H1 (cell line): Measurements from ENCODE around the gene BTNL8. TPM values are rescaled to one million over a fixed set of nuclear protein-coding genes. Genes with fewer than 3 reads are reported as not detected.

Experiments used
- CTCF ChIA-PET: fragments of 300-600 bp; sonication (Branson Sonifier 250); formaldehyde crosslinking; loops from one replicate; lab custom pipeline; 2021; ENCODE audit not compliant: partially characterized antibody; lab: Charles Lee
- POLR2A ChIA-PET: fragments of 300-600 bp; sonication (Branson Sonifier 250); formaldehyde crosslinking; loops from one replicate; lab custom pipeline; 2021; ENCODE audit warnings: inconsistent platforms; ENCODE audit not compliant: partially characterized antibody; lab: Charles Lee
- DNase-seq, 2 experiments: peaks; one replicate each; pipeline versions ENCODE4 v3.0.0 to v3.0.0-alpha.2; 2010 to 2022; ENCODE audit warnings: low spot score in 2 of 2, low read depth in 1 of 2, mixed read lengths in 1 of 2
- FAIRE-seq: peaks from 2 replicates; lab custom pipeline; 2011; peaks lifted over from hg19 to GRCh38; lab: Jason Lieb, UNC
- H2AFZ ChIP-seq: 2 replicates; pipeline ENCODE4 v1.8.1; 2012; ENCODE audit warnings: low read length, inconsistent platforms
- H2AK5ac ChIP-seq: 2 replicates; pipeline ENCODE4 v1.6.1; 2013; ENCODE audit warnings: low read depth, low read length
- H2BK120ac ChIP-seq: replicated peaks from 2 replicates; pipeline ENCODE3; 2013; ENCODE audit warnings: low read depth, low read length, inconsistent platforms
- H2BK12ac ChIP-seq: 2 replicates; pipeline ENCODE4 v1.6.1; 2013; ENCODE audit warnings: low read depth, low read length
- H2BK15ac ChIP-seq: 2 replicates; pipeline ENCODE4 v1.6.1; 2013; ENCODE audit warnings: low read length
- H2BK20ac ChIP-seq: 2 replicates; pipeline ENCODE4 v1.6.1; 2013; ENCODE audit warnings: low read length
- H2BK5ac ChIP-seq: 2 replicates; pipeline ENCODE4 v1.6.1; 2013; ENCODE audit warnings: low read depth, low read length
- H3K14ac ChIP-seq: 2 replicates; pipeline ENCODE4 v1.6.1; 2013; ENCODE audit warnings: inconsistent platforms; ENCODE audit not compliant: insufficient read length
- H3K18ac ChIP-seq: 2 replicates; pipeline ENCODE4 v1.6.1; 2013; ENCODE audit warnings: low read length; ENCODE audit errors: extremely low read depth
- H3K23ac ChIP-seq: 2 replicates; pipeline ENCODE4 v1.6.1; 2013; ENCODE audit warnings: inconsistent platforms; ENCODE audit not compliant: insufficient read length
- H3K23me2 ChIP-seq: 2 replicates; pipeline ENCODE4 v1.6.1; 2013; ENCODE audit warnings: low read depth, low read length
- H3K27ac ChIP-seq: 2 replicates; pipeline ENCODE4 v1.6.1; 2011; ENCODE audit warnings: low read depth, low read length, inconsistent platforms
- H3K27me3 ChIP-seq, 4 experiments: replicated peaks in 1 of 4; 1 replicate in 1 of 4; 2 replicates in 3 of 4; pipeline versions ENCODE4 v1.6.1 to v1.8.1; 2011 to 2013; ENCODE audit warnings: low read length in 3 of 4, mild to moderate bottlenecking in 3 of 4, inconsistent platforms in 2 of 4, mixed read lengths in 2 of 4, moderate library complexity in 1 of 4; ENCODE audit not compliant: control insufficient read depth in 3 of 4, insufficient read depth in 3 of 4; ENCODE audit errors: extremely low read depth in 1 of 4
- H3K36me3 ChIP-seq, 4 experiments: 2 replicates each; pipeline versions ENCODE4 v1.6.1 to v1.8.1; 2011 to 2013; ENCODE audit warnings: mild to moderate bottlenecking in 4 of 4, low read length in 3 of 4, moderate library complexity in 2 of 4, control low read depth in 1 of 4, inconsistent platforms in 1 of 4; ENCODE audit not compliant: insufficient read depth in 4 of 4, control insufficient read depth in 2 of 4
- H3K4ac ChIP-seq: replicated peaks from 2 replicates; pipeline ENCODE3; 2013; ENCODE audit warnings: low read length, low read depth, mixed read lengths, inconsistent platforms; ENCODE audit not compliant: insufficient read length
- H3K4me1 ChIP-seq, 4 experiments: replicated peaks in 1 of 4; 1 replicate in 1 of 4; 2 replicates in 3 of 4; pipeline versions ENCODE4 v1.6.1 to v1.8.1; 2011 to 2013; ENCODE audit warnings: low read length in 3 of 4, inconsistent platforms in 2 of 4, mixed read lengths in 1 of 4; ENCODE audit not compliant: insufficient read depth in 4 of 4, control insufficient read depth in 3 of 4
- H3K4me2 ChIP-seq, 2 experiments: 2 replicates each; pipeline versions ENCODE4 v1.6.1 to v1.8.1; 2011 to 2013; ENCODE audit warnings: low read depth in 2 of 2, low read length in 2 of 2, control low read depth in 1 of 2, inconsistent platforms in 1 of 2, mild to moderate bottlenecking in 1 of 2; ENCODE audit not compliant: insufficient read depth in 1 of 2
- H3K4me3 ChIP-seq, 4 experiments: fragments of 200-600, 300-600 bp in 1 of 4; sonication (generic), shearing (Covaris generic), sonication (Bioruptor Twin) in 1 of 4; 2 replicates each; pipeline versions ENCODE4 v1.5.1 to v1.8.1; 2011 to 2016; ENCODE audit warnings: low read length in 4 of 4, low read depth in 3 of 4, control low read depth in 2 of 4, inconsistent platforms in 2 of 4, mild to moderate bottlenecking in 2 of 4, mixed read lengths in 1 of 4, moderate library complexity in 1 of 4; ENCODE audit not compliant: insufficient read depth in 2 of 4; ENCODE audit errors: extremely low read depth in 1 of 4
- H3K56ac ChIP-seq: replicated peaks from 2 replicates; pipeline ENCODE3; 2013; ENCODE audit warnings: low read depth, mild to moderate bottlenecking, mixed read lengths, low read length, inconsistent platforms; ENCODE audit not compliant: insufficient read length
- H3K79me1 ChIP-seq: 2 replicates; pipeline ENCODE4 v1.6.1; 2013; ENCODE audit warnings: low read depth, low read length, control low read depth
- H3K79me2 ChIP-seq, 2 experiments: 2 replicates each; pipeline versions ENCODE4 v1.6.1 to v1.8.1; 2012 to 2013; ENCODE audit warnings: low read length in 2 of 2, mild to moderate bottlenecking in 2 of 2, inconsistent platforms in 1 of 2; ENCODE audit not compliant: insufficient read depth in 2 of 2, control insufficient read depth in 1 of 2
- H3K9ac ChIP-seq, 4 experiments: replicated peaks in 1 of 4; 1 replicate in 1 of 4; 2 replicates in 3 of 4; pipeline versions ENCODE4 v1.6.1 to v1.8.1; 2011 to 2013; ENCODE audit warnings: low read depth in 3 of 4, low read length in 3 of 4, control low read depth in 2 of 4, mild to moderate bottlenecking in 2 of 4, moderate library complexity in 2 of 4, inconsistent platforms in 1 of 4; ENCODE audit errors: extremely low read depth in 1 of 4
- H3K9me3 ChIP-seq, 2 experiments: 2 replicates each; pipeline versions ENCODE4 v1.6.1 to v1.8.1; 2012 to 2013; ENCODE audit warnings: mild to moderate bottlenecking in 2 of 2, moderate library complexity in 2 of 2, control low read depth in 1 of 2, inconsistent platforms in 1 of 2, low read depth in 1 of 2, low read length in 1 of 2, mixed read lengths in 1 of 2; ENCODE audit not compliant: insufficient read depth in 2 of 2
- H4K20me1 ChIP-seq, 2 experiments: replicated peaks in 1 of 2; 2 replicates each; pipeline versions ENCODE3 to v1.8.1; 2011 to 2013; ENCODE audit warnings: inconsistent platforms in 2 of 2, low read length in 2 of 2, mild to moderate bottlenecking in 1 of 2; ENCODE audit not compliant: insufficient read depth in 2 of 2, control insufficient read depth in 1 of 2
- H4K5ac ChIP-seq: 2 replicates; pipeline ENCODE4 v1.6.1; 2013; ENCODE audit warnings: low read length, low read depth, mixed read lengths, inconsistent platforms; ENCODE audit not compliant: insufficient read length
- H4K8ac ChIP-seq: 2 replicates; pipeline ENCODE4 v1.8.0; 2013; ENCODE audit warnings: mild to moderate bottlenecking, moderate library complexity, low read length, inconsistent platforms; ENCODE audit not compliant: insufficient read depth; ENCODE audit errors: extremely low read depth
- H4K91ac ChIP-seq: replicated peaks from 2 replicates; pipeline ENCODE3; 2013; ENCODE audit warnings: low read length, mixed read lengths, inconsistent platforms; ENCODE audit not compliant: insufficient read length
- ATF2 ChIP-seq: IDR thresholded peaks from 2 replicates; pipeline ENCODE4 v1.6.1; 2012; ENCODE audit warnings: low read length, inconsistent platforms
- CHD1 ChIP-seq: IDR thresholded peaks from 2 replicates; pipeline ENCODE4 v1.6.1; 2012; ENCODE audit warnings: low read depth, low read length, improper control_type of control experiment
- EP300 ChIP-seq, 2 experiments: IDR thresholded peaks; 1 replicate in 1 of 2; 2 replicates in 1 of 2; pipeline ENCODE4 v1.6.1; 2011 to 2012; ENCODE audit warnings: low read depth in 2 of 2, low read length in 2 of 2, mild to moderate bottlenecking in 2 of 2, borderline replicate concordance in 1 of 2, inconsistent platforms in 1 of 2, moderate library complexity in 1 of 2
- POLR2A ChIP-seq, 2 experiments: IDR thresholded peaks; 1 replicate in 1 of 2; 2 replicates in 1 of 2; pipeline ENCODE4 v1.6.1; 2011; ENCODE audit warnings: low read depth in 2 of 2, low read length in 2 of 2, mild to moderate bottlenecking in 2 of 2; ENCODE audit errors: control extremely low read depth in 1 of 2
- SP1 ChIP-seq: IDR thresholded peaks from 2 replicates; pipeline ENCODE4 v1.6.1; 2011; ENCODE audit warnings: low read depth, low read length
- TAF7 ChIP-seq: optimal IDR thresholded peaks from 2 replicates; pipeline ENCODE3; 2011; ENCODE audit warnings: low read depth, mild to moderate bottlenecking, inconsistent platforms, low read length, moderate library complexity, borderline replicate concordance
- USF2 ChIP-seq: IDR thresholded peaks from 2 replicates; pipeline ENCODE4 v1.6.1; 2011; ENCODE audit warnings: low read length, improper control_type of control experiment
- WGBS, 2 experiments: shearing (Covaris generic) in 1 of 2; methylation state at CpG; one replicate each; pipeline versions ENCODE4 v1.1.6 to v1.1.7; 2013 to 2015; ENCODE audit warnings: low lambda C conversion rate in 2 of 2, mixed read lengths in 2 of 2, inconsistent platforms in 1 of 2, low coverage in 1 of 2, missing lambda C conversion rate in 1 of 2; ENCODE audit not compliant: insufficient replicate concordance in 2 of 2, insufficient coverage in 1 of 2, insufficient read length in 1 of 2; ENCODE audit errors: extremely low coverage in 1 of 2, missing lambda C conversion rate in 1 of 2; 5-methylcytosine and 5-hydroxymethylcytosine counted together
- polyA plus RNA-seq, 7 experiments: library from polyadenylated mRNA; depleted of rRNA in 3 of 7; stranded (reverse) in 5 of 7; unstranded in 2 of 7; fragments of >200 nt in 5 of 7; fragments of 200-250 nt in 2 of 7; gene quantifications; 1 replicate in 5 of 7; 2 replicates in 1 of 7; 4 replicates in 1 of 7; pipeline versions ENCODE4 v1.2.1 to v1.2.3, GENCODE V29; 2011 to 2013; ENCODE audit warnings: missing spikeins in 2 of 7, mixed read lengths in 2 of 7
- total RNA-seq: library from RNA; stranded (reverse); fragmentation: NEBNext Ultra II Directional; extraction: Animal tissue kit (Norgen Biotek cat#: 25700); gene quantifications from 2 replicates; pipeline ENCODE4 v1.2.1, GENCODE V29; 2021

The BTNL8 gene
- total and polyA plus RNA-seq, 2 of the 8 experiments (the other 6 are each of a cell fraction or from before 2014, with no cell fraction given), result 0.32 to 0.48 TPM

- Histone ChIP-seq H3K79me1 (no peaks in the 10 kb centered on the region), H2BK15ac (no peak overlapping the region), H2BK12ac (no peak overlapping the region), H4K20me1 (no peaks in the 10 kb centered on the region), H2BK5ac (no peak overlapping the region), H3K56ac (no peak overlapping the region), H3K4me3 (no peak overlapping the region), H3K27ac (no peak overlapping the region), H2AK5ac (no peak overlapping the region), H3K9ac (no peak overlapping the region), H3K18ac (no peak overlapping the region), H3K4ac (no peak overlapping the region), H2BK20ac (no peak overlapping the region), H2BK120ac (no peak overlapping the region), H2AFZ (no peak overlapping the region), H3K9me3 (no peaks in the 10 kb centered on the region), H3K4me2 (no peak overlapping the region), H4K5ac (no peak overlapping the region), H3K79me2 (no peaks in the 10 kb centered on the region), H4K91ac (no peak overlapping the region), H3K36me3 (no peaks in the 10 kb centered on the region), H3K4me1 (peaks cover 0 to 8% (median 0%) of the 10 kb centered on the region in 4 experiments; a peak in 2 of 7 replicates), H3K14ac (no peak overlapping the region), H3K23ac (no peak overlapping the region), H4K8ac (no peak overlapping the region), H3K27me3 (no peaks in the 10 kb centered on the region), H3K23me2 (no peaks in the 10 kb centered on the region; the same call in 1 of the 2 replicates)
- CTCF ChIA-PET, result interaction anchor here (1.0 to 4.2 kb wide), 3 partner anchors 207 to 241 kb away, joined by 3 to 15 read pairs (median 3); no protein-coding TSS in a partner anchor
- FAIRE-seq (no peak), DNase-seq (no peak)
- POLR2A ChIA-PET, result no interaction called here
- WGBS, 2 experiments, result 78% methylated on average over 5 of the region's 5 CpGs; no CpG with 5 or more reads in 1 of the 2 experiments
- TF ChIP-seq TAF7, result no peak
- TF ChIP-seq CHD1, result no peak
- TF ChIP-seq ATF2, result no peak
- no peak for TF ChIP-seq EP300 (IDR thresholded peaks at IDR 0.05; ENCODE audit: borderline replicate concordance in 1 of 2, low read depth in 2 of 2, low read length in 2 of 2)
- TF ChIP-seq POLR2A (IDR thresholded peaks at IDR 0.05; ENCODE audit: control extremely low read depth in 1 of 2, low read depth in 2 of 2, low read length in 2 of 2), result no peak
- no peak for TF ChIP-seq SP1
- no peak for TF ChIP-seq USF2
Observed at GRCh38 chr5:180865981-180866695, 32.8 kb upstream of the BTNL8 start.
